Middle frontal gyrus (tissue), 1 donor: ENCODE results near the gene CCDC201.
A peak's percentile ranks its signal among the peaks of the same experiment; 100 is the strongest.

ENCODE experiments used
- DNase-seq: peaks from one replicate; pipeline ENCODE4 v3.0.0-alpha.2; 2015; ENCODE audit warnings: low spot score; ENCODE audit errors: extremely low spot score

The CCDC201 gene

DNA sequence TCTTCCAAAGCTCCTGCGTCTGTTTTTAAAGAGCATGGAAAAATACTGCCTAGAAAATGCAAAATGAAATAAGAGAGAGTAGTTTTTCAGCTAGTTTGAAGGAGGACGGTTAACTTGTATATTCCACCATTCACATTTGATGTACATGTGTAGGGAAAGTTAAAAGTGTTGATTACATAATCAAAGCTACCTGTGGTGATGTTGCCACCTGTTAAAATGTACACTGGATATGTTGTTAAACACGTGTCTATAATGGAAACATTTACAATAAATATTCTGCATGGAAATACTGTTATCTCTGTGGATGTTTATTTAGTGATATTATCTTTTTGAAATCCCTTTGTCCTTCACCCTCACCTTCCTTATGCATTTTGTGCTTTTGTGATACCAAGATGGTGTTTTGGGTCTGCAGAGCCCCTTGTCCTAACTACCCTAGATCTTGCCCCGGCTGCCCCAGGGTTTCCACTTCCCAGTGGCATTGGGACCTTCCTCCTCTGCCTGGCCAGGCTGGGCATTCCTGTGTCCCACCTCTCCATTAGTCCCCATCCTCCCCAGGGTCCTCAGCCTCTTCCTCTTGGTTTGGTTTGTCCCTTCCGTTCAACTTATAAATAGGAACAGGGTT lies 20.6 kb upstream of the CCDC201 start:
- DNase-seq = no peak

DNA sequence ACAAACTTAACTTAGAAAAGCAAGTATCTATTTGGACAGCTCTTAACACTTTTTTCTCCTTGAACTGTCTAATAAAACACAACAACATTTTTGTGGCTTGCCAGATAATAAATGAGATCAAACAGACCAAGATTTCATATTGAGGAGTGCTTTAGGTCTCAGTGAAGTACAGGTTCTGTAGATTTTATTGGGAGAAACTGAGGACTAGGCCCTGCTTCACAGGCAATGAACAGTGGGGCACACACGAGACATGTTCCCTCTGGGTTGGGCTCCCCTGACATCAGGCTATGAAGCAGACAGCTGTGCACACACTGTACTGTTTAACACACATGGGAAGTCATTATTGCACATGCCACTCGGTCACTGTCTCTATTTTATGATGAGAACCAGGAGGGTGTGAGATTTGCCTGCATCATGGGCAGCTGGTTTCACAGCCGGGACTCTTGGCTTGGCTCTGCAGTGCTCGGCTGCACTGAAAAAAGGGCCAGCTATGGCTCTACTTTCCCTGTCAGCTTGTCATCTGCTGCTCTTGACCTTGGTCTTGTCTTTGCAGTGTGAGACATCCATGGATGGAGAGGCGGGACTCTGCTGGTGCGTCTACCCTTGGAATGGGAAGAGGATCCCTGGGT lies 19.6 kb upstream of the CCDC201 start:
- no peak for DNase-seq

DNA sequence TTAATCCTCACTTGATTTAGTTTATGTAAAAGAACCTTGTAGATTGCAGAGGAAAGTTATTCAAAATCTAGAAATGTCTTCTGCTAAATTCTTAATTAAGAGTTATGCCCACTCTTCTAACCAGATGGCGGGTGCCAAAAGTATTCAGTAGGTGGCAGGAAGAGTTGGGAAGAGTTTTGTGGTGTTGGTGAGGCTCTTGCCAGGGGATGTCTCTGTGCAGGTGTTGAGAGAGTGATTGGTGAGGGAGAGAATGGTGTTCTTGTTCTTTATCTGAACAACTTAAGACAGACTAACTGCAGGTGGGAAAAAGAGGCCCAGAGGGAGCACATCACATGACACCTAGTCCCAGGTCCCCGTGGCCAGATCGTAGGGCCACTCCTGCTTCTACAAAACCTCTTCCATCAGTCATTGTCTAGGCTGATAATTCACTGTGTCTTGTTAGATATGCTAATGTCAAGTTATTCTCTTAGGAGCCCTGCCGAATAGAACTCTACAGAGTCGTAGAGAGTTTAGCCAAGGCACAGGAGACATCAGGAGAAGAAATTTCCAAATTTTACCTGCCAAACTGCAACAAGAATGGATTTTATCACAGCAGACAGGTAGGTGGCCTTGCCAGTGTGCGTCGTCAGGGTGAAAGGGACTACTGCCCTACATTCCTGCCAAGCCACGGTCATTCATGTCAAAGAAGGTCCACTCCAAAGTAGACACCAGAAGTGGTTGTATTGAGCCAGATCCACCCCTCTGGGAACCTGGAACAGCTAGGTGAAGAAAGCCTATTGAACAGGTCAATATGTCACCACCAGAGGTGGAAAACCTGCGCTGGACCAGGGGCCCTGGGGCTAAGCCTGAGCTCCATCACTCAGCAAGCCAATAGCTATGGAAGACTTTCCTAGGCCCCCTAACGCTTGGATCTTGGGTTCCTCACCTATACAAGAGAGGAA lies 18.9 kb upstream of the CCDC201 start:
- no peak for DNase-seq

GRCh38 chr7:45890902-45891461 lies 18.1 kb upstream of the CCDC201 start:
- peak; percentile 42 for DNase-seq

- DNase-seq = no peak
These were observed 17.4 kb upstream of the CCDC201 start for GRCh38 chr7:45890125-45890901.

- DNase-seq = no peak
These were observed 16.6 kb upstream of the CCDC201 start for GRCh38 chr7:45889367-45890067.

- no peak for DNase-seq
These were observed 16.1 kb upstream of the CCDC201 start for GRCh38 chr7:45888993-45889366.

DNA sequence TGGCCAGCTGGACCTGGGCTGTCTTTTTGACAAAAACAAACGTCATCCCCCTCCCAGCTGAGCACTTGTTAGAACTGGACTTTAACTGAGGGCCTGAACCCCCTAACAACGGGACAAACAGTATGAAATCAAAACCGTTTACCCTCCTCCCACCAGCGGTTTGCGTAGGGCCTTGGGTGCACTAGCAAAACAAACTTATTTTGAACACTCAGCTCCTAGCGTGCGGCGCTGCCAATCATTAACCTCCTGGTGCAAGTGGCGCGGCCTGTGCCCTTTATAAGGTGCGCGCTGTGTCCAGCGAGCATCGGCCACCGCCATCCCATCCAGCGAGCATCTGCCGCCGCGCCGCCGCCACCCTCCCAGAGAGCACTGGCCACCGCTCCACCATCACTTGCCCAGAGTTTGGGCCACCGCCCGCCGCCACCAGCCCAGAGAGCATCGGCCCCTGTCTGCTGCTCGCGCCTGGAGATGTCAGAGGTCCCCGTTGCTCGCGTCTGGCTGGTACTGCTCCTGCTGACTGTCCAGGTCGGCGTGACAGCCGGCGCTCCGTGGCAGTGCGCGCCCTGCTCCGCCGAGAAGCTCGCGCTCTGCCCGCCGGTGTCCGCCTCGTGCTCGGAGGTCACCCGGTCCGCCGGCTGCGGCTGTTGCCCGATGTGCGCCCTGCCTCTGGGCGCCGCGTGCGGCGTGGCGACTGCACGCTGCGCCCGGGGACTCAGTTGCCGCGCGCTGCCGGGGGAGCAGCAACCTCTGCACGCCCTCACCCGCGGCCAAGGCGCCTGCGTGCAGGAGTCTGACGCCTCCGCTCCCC lies 15.5 kb upstream of the CCDC201 start, which contains the start of gene IGFBP1:
Gene IGFBP1 (plus strand): TSS at position 304 of the 808 bp plus-strand sequence. CDS start 165 bp downstream, at position 469.
- DNase-seq = no peak

- no peak for DNase-seq
These were observed 14.2 kb upstream of the CCDC201 start for GRCh38 chr7:45886931-45887667.

DNA sequence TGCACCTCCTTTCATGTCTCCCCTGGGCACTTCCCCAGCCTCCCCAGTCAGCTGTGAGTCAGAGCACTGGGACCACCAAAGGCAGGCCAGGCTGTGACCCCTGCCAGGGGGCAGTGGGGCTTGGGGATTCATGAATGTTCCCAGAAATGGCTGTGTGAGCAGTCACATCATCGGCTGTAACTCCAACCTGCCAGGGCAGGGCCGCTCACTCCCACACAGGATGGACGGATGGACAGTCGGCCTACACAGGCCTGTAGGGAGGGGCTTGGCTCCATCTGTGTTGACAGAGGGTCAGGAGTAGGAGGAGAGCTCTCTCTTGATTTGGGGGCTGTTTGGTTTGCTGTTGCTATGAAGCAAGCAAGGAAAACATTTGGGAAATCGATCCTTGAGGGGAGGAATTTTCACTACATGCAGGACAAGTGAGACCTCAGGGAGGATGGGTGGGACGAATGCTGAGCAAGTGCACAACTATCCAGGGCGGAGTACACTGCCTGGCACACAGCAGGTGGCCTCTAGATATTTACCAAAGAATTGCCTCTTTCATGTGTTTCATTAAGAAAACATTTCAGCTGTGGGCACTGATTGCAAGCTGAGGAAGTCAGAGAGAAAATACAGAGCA lies 12.5 kb upstream of the CCDC201 start:
- no peak for DNase-seq

GRCh38 chr7:45884136-45884535 lies 11.3 kb upstream of the CCDC201 start:
- DNase-seq = no peak

DNA sequence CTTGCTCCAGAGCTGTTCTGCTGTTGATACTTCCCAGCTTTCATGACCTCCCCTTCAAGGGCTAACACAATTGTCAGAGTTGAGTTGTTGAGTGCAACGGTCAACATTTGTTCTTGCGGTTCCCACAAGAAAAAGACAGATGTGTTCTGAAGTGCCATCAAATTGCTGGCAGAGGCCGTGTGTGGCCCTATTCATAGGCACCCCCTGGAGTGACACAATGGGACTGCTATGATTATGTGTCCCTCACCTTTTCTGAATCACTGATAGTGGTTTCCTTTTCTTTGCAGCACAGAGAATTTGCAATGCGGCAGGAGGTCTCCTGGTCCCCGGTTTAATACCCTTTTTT lies 9.6 kb upstream of the CCDC201 start:
- DNase-seq = no peak

DNA sequence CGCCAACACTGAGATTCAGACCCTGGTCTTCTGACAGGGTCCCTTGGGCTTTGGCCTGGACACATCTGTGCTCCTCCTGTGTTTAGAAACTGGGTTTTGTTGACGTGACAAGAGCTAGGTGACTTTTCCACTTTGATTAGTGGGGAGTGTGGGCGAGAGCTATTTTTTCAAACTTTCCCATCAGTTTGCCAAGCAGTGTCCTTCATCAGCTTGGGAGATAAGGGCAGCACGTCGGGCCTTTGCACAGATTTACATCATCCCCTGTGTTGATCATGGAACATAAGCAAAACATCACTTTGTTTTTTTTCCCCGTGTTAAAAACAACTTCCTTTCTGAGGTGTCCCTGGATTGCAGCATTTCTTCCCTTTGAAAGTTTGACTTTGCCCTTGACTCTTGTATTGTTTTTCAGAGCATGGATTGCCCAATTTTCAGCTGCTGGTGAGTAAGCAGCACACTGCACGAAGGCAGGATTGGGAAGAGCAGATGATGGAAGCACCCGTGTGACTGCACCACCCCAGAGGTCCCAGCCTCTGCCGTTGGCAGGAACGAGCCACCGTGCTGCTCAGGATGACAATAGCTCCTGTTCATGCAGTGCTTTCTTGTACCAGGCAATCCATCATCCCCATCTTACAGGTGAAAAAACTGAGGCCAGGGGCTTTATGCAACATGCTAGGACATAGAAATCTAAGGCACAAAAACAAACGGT lies 9.0 kb upstream of the CCDC201 start:
- DNase-seq = no peak

DNA sequence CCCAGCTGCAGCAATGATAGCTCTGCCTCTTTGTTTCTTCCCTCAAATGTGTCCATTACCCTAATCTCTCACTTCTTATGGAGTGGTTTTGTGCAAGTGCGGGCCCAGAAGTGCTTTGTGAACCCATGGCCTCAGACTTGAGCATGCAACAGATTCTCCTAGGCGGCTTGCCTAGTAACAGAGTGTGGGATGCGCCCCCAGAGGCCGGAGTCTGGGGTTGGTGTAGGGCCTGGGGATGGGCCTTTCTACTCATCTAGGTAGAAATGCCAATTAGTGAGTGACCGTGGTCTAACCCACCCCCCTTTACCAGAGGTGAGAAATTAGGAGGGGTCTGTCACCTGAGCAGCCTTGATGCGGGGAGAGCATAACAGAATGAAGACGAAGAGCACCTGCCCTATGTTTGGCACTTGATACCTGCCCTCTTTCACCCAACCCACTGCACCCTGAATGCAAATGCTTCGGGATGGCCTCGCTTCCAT lies 8.4 kb upstream of the CCDC201 start:
- no peak for DNase-seq

DNA sequence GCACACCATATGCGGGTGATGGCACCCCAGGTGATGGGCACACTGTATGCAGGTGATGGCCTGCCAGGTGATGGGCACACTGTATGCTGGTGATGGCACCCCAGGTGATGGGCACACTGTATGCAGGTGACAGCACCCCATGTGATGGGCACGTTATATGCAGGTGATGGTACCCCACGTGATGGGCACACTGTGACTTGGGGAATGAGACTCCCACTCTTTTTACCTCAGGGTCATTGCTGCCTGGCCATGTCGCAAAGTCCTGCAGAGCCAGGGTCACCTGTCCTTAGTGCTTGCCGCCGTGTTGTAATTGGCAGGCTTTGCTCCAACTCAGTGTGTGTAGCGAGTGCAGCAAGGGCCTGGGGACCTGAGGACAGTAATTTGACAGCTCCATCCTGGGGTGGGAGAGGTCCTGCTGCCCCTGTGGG lies 7.6 kb upstream of the CCDC201 start:
- DNase-seq = no peak

DNA sequence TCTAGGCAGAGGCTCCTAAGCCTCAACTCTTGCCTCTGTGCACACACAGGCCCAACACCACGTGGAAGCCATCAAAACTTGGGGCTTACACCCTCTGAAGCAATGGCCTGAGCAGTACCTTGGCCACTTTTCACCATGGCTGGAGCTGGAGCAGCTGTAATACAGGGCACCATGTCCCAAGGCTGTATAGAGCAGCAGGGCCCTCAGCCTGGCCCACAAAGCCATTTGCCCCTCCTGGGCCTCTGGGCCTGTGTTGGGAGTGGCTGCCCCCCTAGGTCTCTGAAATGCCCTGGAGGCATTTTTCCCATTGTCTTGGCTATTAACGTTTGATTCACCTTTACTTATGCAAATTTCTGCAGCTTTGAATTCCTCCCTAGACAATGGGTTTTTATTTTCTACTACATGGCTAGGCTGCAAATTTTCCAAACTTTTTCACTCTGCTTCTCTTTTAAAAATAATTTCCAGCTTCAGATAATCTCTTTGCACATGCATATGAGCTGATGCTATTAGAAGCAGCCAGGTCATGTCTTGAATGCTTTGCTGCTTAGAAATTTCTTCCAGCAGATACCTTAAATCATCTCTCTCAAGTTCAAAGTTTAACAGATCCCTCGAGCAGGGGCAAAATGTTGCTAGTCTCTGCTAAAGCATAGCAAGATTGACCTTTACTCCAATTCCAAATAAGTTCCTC lies 5.7 kb upstream of the CCDC201 start:
- DNase-seq = no peak

DNA sequence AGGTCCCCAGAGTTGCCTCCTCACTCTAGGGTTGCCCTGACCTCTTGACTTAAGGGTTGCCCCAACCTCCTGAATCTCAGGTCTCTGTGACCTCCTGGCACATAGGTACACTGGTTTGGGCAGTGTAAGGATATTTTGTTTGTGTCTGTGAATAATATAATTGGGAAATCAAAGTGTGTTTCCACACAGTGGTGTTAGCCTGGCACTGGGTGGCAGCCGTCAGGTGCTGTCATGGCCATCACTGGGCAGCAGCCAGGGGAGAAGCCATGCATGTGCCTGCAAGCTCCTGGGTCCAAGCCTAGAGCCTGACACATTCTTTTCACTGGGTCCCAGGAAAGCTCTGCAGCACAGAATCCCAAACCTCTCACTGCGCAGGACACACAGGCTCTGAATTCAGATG lies 3.6 kb upstream of the CCDC201 start:
- DNase-seq = no peak
